OCI-LY3 (cell line): ENCODE results near the gene SLC22A5.

ENCODE experiments used
- CTCF ChIP-seq: fragments of 200-600, 300-600 bp; sonication (generic); IDR thresholded peaks from 2 replicates; pipeline ENCODE4 v1.5.1; 2014; ENCODE audit warnings: antibody characterized with exemption, low read length, low read depth
- EZH2phosphoT487 ChIP-seq: fragments of 200-600 bp; shearing (Covaris generic); IDR thresholded peaks from 2 replicates; pipeline ENCODE4 v1.6.1; 2018; ENCODE audit warnings: antibody characterized with exemption, mixed run types, low read depth

- no peak for TF ChIP-seq CTCF
- no peak for TF ChIP-seq EZH2phosphoT487
Observed at GRCh38 chr5:132417889-132418485, 48.5 kb downstream of the SLC22A5 start.
